ENCODE measurements around the gene COL1A1.

DNA sequence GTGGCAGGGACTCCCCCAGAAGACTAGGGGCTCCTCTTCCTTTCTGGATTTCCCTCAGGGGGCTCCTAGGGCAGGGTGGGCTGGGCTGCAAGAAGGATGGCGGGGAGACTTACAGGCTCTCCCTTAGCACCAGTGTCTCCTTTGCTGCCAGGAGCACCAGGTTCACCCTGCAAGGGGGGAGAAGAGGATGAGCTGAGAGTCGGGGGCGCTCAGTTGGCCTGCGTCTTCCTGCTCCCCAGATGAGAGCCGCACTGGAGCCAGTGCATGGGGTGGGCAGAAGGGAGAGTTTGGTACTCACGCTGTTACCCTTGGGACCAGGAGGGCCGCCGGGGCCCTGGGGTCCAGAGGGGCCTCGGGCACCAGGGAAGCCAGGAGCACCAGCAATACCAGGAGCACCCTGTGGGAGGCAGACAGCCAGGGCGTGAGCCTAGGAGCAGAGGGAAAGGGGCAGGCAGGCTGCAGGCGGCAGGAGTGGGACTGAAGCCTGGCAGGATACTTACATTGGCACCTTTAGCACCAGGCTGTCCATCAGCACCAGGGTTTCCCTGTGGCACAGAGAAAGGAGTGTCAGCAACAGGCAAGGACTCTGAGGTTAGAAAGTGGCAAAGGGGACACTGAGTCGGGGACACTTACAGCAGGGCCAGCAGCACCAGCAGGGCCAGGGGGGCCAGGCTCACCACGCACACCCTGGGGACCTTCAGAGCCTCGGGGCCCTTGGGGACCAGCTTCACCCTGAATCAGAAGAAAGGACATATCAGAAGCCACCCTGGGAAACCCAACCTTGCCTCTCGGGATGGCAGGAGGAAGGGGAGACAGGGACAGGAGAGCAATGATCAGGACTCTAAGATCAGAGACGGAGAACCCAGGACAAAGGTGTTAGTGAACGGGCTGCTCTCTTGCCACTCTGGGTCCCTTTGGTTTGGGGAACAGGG lies 6.2 kb downstream of the COL1A1 start:
- TF ChIP-seq, protein P1, sequence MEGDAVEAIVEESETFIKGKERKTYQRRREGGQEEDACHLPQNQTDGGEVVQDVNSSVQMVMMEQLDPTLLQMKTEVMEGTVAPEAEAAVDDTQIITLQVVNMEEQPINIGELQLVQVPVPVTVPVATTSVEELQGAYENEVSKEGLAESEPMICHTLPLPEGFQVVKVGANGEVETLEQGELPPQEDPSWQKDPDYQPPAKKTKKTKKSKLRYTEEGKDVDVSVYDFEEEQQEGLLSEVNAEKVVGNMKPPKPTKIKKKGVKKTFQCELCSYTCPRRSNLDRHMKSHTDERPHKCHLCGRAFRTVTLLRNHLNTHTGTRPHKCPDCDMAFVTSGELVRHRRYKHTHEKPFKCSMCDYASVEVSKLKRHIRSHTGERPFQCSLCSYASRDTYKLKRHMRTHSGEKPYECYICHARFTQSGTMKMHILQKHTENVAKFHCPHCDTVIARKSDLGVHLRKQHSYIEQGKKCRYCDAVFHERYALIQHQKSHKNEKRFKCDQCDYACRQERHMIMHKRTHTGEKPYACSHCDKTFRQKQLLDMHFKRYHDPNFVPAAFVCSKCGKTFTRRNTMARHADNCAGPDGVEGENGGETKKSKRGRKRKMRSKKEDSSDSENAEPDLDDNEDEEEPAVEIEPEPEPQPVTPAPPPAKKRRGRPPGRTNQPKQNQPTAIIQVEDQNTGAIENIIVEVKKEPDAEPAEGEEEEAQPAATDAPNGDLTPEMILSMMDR (IDR thresholded peaks at IDR 0.05), result no peak
- no peak for TF ChIP-seq POLR2A (IDR thresholded peaks at IDR 0.05)

Data from testis (tissue), 2 donors.